C4-2B (cell line): ENCODE measurements around the gene SCN4A.
"Not testable (repeated sequence)": the region's sequence is repeated elsewhere in the genome, so short reads cannot be mapped to it uniquely, and the experiment has no call there.

Experiments
- ZFX ChIP-seq: fragments of 450-650 bp; IDR thresholded peaks from 2 replicates; pipeline ENCODE4 v1.6.1; 2017
- TF ChIP-seq, protein P1 (sequence below): fragments of 450-650 bp; conservative IDR thresholded peaks from 2 replicates; pipeline ENCODE4 v1.5.1; 2017; ENCODE audit warnings: mild to moderate bottlenecking

DNA sequence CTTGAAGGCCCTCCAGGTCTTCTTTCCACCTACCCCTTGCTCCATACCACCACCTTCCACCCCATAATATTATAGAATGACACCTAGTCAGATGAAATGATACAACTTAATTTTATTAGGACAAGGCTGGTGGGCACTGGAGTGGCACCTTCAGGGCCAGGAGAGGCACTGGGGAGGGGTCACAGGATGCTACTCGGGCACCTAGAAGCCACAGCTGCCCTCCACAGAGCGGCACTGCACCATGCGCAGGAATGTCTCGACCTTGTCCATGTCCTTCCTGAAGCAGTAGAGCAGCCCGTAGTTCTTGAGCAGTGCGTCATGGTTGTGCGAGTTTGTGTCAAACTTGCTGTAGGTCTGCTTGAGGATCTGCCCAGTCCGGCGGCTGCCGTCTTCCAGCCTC, 77.9 kb downstream of the SCN4A start:
- TF ChIP-seq, protein P1, sequence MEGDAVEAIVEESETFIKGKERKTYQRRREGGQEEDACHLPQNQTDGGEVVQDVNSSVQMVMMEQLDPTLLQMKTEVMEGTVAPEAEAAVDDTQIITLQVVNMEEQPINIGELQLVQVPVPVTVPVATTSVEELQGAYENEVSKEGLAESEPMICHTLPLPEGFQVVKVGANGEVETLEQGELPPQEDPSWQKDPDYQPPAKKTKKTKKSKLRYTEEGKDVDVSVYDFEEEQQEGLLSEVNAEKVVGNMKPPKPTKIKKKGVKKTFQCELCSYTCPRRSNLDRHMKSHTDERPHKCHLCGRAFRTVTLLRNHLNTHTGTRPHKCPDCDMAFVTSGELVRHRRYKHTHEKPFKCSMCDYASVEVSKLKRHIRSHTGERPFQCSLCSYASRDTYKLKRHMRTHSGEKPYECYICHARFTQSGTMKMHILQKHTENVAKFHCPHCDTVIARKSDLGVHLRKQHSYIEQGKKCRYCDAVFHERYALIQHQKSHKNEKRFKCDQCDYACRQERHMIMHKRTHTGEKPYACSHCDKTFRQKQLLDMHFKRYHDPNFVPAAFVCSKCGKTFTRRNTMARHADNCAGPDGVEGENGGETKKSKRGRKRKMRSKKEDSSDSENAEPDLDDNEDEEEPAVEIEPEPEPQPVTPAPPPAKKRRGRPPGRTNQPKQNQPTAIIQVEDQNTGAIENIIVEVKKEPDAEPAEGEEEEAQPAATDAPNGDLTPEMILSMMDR, result not testable (repeated sequence)
- TF ChIP-seq ZFX, result not testable (repeated sequence)
